HG03575 (cell line): ENCODE data around the gene ENAH.

Source experiments
- ATAC-seq: cut with Tn5 transposase; IDR thresholded peaks from one replicate; pipeline ENCODE4 v1.9.1; 2021; ENCODE audit not compliant: unreplicated experiment, insufficient number of reproducible peaks, low FRiP score; ENCODE audit errors: extremely low read depth

Gene ENAH

GRCh38 chr1:225539575-225539974 is 113.3 kb downstream of the ENAH start:
- ATAC-seq: no peak

GRCh38 chr1:225539069-225539468 is 113.9 kb downstream of the ENAH start:
- ATAC-seq: no peak

GRCh38 chr1:225537554-225538251 is 115.2 kb downstream of the ENAH start:
- ATAC-seq: no peak

- no peak for ATAC-seq
These were observed 117.6 kb downstream of the ENAH start for GRCh38 chr1:225535280-225535679.

- no peak for ATAC-seq
These were observed 118.2 kb downstream of the ENAH start for GRCh38 chr1:225534772-225535171.

GRCh38 chr1:225534135-225534534 is 118.8 kb downstream of the ENAH start:
- ATAC-seq: no peak

- ATAC-seq: no peak
These were observed 119.7 kb downstream of the ENAH start for GRCh38 chr1:225533238-225533637.

- no peak for ATAC-seq
These were observed 120.5 kb downstream of the ENAH start for GRCh38 chr1:225532240-225532944.

GRCh38 chr1:225529726-225530125 is 123.2 kb downstream of the ENAH start:
- ATAC-seq: no peak

GRCh38 chr1:225527575-225527974 is 125.3 kb downstream of the ENAH start:
- ATAC-seq: no peak

- ATAC-seq: no peak
These were observed 126.0 kb downstream of the ENAH start for GRCh38 chr1:225526878-225527277.

- no peak for ATAC-seq
These were observed 127.5 kb downstream of the ENAH start for GRCh38 chr1:225525377-225525776.

- no peak for ATAC-seq
These were observed 128.4 kb downstream of the ENAH start for GRCh38 chr1:225524570-225524969.

GRCh38 chr1:225523263-225523950 is 129.5 kb downstream of the ENAH start:
- ATAC-seq: no peak

GRCh38 chr1:225522588-225523262 is 130.2 kb downstream of the ENAH start:
- no peak for ATAC-seq

GRCh38 chr1:225520587-225521227 is 132.2 kb downstream of the ENAH start:
- no peak for ATAC-seq

GRCh38 chr1:225519166-225519863 is 133.6 kb downstream of the ENAH start:
- no peak for ATAC-seq

- no peak for ATAC-seq
These were observed 135.2 kb downstream of the ENAH start for GRCh38 chr1:225517697-225518096.

- ATAC-seq: no peak
These were observed 135.7 kb downstream of the ENAH start for GRCh38 chr1:225517221-225517620.
